HCT116 (cell line): ENCODE data around the gene TMEM81. TPM values are rescaled to one million over a fixed set of nuclear protein-coding genes. Genes with fewer than 3 reads are reported as not detected.

Experiments used
- ATAC-seq: fragments of 200-7000 bp; cut with Tn5 transposase; 2 replicates; pipeline ENCODE4 v1.9.1; 2020; ENCODE audit warnings: mild to moderate bottlenecking, moderate library complexity
- BruUV-seq: library from RNA; stranded (reverse); fragments of 400-500 nt; replicated peaks from 2 replicates; lab custom pipeline; 2021; lab: Mats Ljungman, UMichigan
- CTCF ChIA-PET: fragments of 300-600 bp; sonication (Branson Sonifier 250); formaldehyde crosslinking; loops from one replicate; lab custom pipeline; 2021; ENCODE audit warnings: antibody characterized with exemption; lab: Charles Lee
- POLR2A ChIA-PET: fragments of 300-600, 350-600 bp; sonication (Branson Sonifier 250); formaldehyde crosslinking; loops from one replicate; lab custom pipeline; 2021; ENCODE audit warnings: antibody characterized with exemption; lab: Charles Lee
- RAD21 ChIA-PET, 2 experiments: fragments of 300-600 bp; sonication (Branson Sonifier 250); formaldehyde crosslinking; loops; one replicate each; lab custom pipeline; 2023; ENCODE audit warnings: low total read pairs in 2 of 2; ENCODE audit not compliant: uncharacterized antibody in 2 of 2, unreplicated experiment in 2 of 2, low non-redundant PET in 1 of 2; lab: Charles Lee
- DNase-seq: peaks from one replicate; pipeline ENCODE4 v3.0.0-alpha.2; 2010; ENCODE audit warnings: low read depth, low spot score
- H2AFZ ChIP-seq: fragments of 200-600 bp; shearing (Covaris generic), sonication (generic); 2 replicates; pipeline ENCODE4 v1.6.1; 2017; ENCODE audit warnings: low read depth, mixed run types, mixed read lengths, antibody characterized with exemption, low read length; ENCODE audit not compliant: poor library complexity, severe bottlenecking
- H3K27ac ChIP-seq: 2 replicates; pipeline ENCODE4 v1.5.1; 2012; ENCODE audit warnings: low read depth, low read length
- H3K27me3 ChIP-seq: fragments of 200-600 bp; sonication (generic); 2 replicates; pipeline ENCODE4 v1.6.1; 2016; ENCODE audit warnings: mixed run types, low read length, mixed read lengths; ENCODE audit not compliant: insufficient read depth
- H3K36me3 ChIP-seq, 2 experiments: fragments of 200-500 bp in 1 of 2; fragments of 200-600 bp in 1 of 2; sonication (Bioruptor generic) in 1 of 2; sonication (generic) in 1 of 2; 2 replicates each; pipeline versions ENCODE4 v1.5.1 to v1.6.1; 2014 to 2016; ENCODE audit warnings: low read length in 2 of 2, inconsistent platforms in 1 of 2, mixed read lengths in 1 of 2, mixed run types in 1 of 2; ENCODE audit not compliant: insufficient read depth in 2 of 2, control insufficient read depth in 1 of 2
- H3K4me1 ChIP-seq, 2 experiments: fragments of 200-600 bp in 1 of 2; sonication (generic) in 1 of 2; 2 replicates each; pipeline versions ENCODE4 v1.5.1 to v1.6.1; 2012 to 2017; ENCODE audit warnings: low read length in 2 of 2, inconsistent platforms in 1 of 2, mild to moderate bottlenecking in 1 of 2, mixed read lengths in 1 of 2, mixed run types in 1 of 2, moderate library complexity in 1 of 2; ENCODE audit not compliant: insufficient read depth in 2 of 2, control insufficient read depth in 1 of 2
- H3K4me2 ChIP-seq: fragments of 200-600 bp; sonication (generic); 2 replicates; pipeline ENCODE4 v1.6.1; 2017; ENCODE audit warnings: mixed run types, low read length, mixed read lengths
- H3K4me3 ChIP-seq, 2 experiments: fragments of 200-600 bp in 1 of 2; sonication (generic) in 1 of 2; replicated peaks in 1 of 2; 2 replicates each; pipeline ENCODE4 v1.5.1; 2011 to 2016; ENCODE audit warnings: low read length in 2 of 2, control low read depth in 1 of 2, low read depth in 1 of 2, mild to moderate bottlenecking in 1 of 2, mixed read lengths in 1 of 2, mixed run types in 1 of 2
- H3K79me2 ChIP-seq: fragments of 200-600 bp; sonication (generic); 2 replicates; pipeline ENCODE4 v1.6.1; 2017; ENCODE audit warnings: mild to moderate bottlenecking, mixed run types, low read length, moderate library complexity, mixed read lengths; ENCODE audit not compliant: insufficient read depth
- H3K9ac ChIP-seq: fragments of 200-600 bp; sonication (generic); 2 replicates; pipeline ENCODE4 v1.6.1; 2016; ENCODE audit warnings: low read length, mixed read lengths
- H3K9me2 ChIP-seq: fragments of 200-600 bp; sonication (generic), shearing (Covaris generic); 2 replicates; pipeline ENCODE4 v1.6.1; 2017; ENCODE audit warnings: mixed run types, mild to moderate bottlenecking, moderate library complexity; ENCODE audit not compliant: insufficient read depth
- H3K9me3 ChIP-seq, 2 experiments: fragments of 200-500 bp in 1 of 2; fragments of 200-600 bp in 1 of 2; sonication (Bioruptor generic) in 1 of 2; sonication (generic) in 1 of 2; 2 replicates each; pipeline ENCODE4 v1.6.1; 2014 to 2017; ENCODE audit warnings: low read length in 2 of 2, mixed read lengths in 2 of 2, inconsistent platforms in 1 of 2, low read depth in 1 of 2, mild to moderate bottlenecking in 1 of 2, mixed run types in 1 of 2, moderate library complexity in 1 of 2; ENCODE audit not compliant: control insufficient read depth in 1 of 2, insufficient read depth in 1 of 2
- H4K20me1 ChIP-seq: fragments of 200-600 bp; sonication (generic), shearing (Covaris generic); 2 replicates; pipeline ENCODE4 v1.6.1; 2017; ENCODE audit warnings: mixed run types, mild to moderate bottlenecking, moderate library complexity; ENCODE audit not compliant: insufficient read depth
- ATF3 ChIP-seq: IDR thresholded peaks from 2 replicates; pipeline ENCODE4 v1.6.1; 2012
- CBX3 ChIP-seq: IDR thresholded peaks from 2 replicates; pipeline ENCODE4 v1.6.1; 2012; ENCODE audit warnings: low read depth
- CEBPB ChIP-seq: IDR thresholded peaks from 2 replicates; pipeline ENCODE4 v1.6.1; 2012; ENCODE audit warnings: low read depth
- EGR1 ChIP-seq: IDR thresholded peaks from 2 replicates; pipeline ENCODE4 v1.6.1; 2012; ENCODE audit warnings: low read depth
- RAD21 ChIP-seq: IDR thresholded peaks from 2 replicates; pipeline ENCODE4 v1.6.1; 2012; ENCODE audit warnings: low read depth, mild to moderate bottlenecking
- SRF ChIP-seq: IDR thresholded peaks from 2 replicates; pipeline ENCODE4 v1.6.1; 2012; ENCODE audit warnings: low read depth
- TCF7L2 ChIP-seq: IDR thresholded peaks from 2 replicates; pipeline ENCODE4 v1.7.0; 2011; ENCODE audit warnings: borderline replicate concordance, inconsistent platforms; ENCODE audit not compliant: insufficient read depth, insufficient read length; ENCODE audit errors: extremely low read depth
- ZFX ChIP-seq: fragments of 450-650 bp; IDR thresholded peaks from 2 replicates; pipeline ENCODE4 v1.6.1; 2017
- intact Hi-C: fragments of 100-400 bp; cut with micrococcal nuclease; formaldehyde crosslinking; loops from 2 replicates; pipeline ENCODE4 v1.10.0; 2022
- total RNA-seq: library from RNA; stranded (reverse); gene quantifications from one replicate; pipeline ENCODE4 v1.2.1, GENCODE V29; 2021; ENCODE audit not compliant: unreplicated experiment
- TF ChIP-seq, protein P1 (sequence below): IDR thresholded peaks from 2 replicates; pipeline ENCODE4 v1.6.1; 2011; ENCODE audit warnings: mild to moderate bottlenecking, low read length, moderate library complexity; ENCODE audit not compliant: insufficient replicate concordance; ENCODE audit errors: extremely low read depth
- TF ChIP-seq, protein P2 (sequence below): IDR thresholded peaks from 2 replicates; pipeline ENCODE4 v1.6.1; 2012; ENCODE audit warnings: low read depth

TMEM81 gene
- total RNA-seq, 1 experiment from 2014 or later, result 4.9 TPM

DNA sequence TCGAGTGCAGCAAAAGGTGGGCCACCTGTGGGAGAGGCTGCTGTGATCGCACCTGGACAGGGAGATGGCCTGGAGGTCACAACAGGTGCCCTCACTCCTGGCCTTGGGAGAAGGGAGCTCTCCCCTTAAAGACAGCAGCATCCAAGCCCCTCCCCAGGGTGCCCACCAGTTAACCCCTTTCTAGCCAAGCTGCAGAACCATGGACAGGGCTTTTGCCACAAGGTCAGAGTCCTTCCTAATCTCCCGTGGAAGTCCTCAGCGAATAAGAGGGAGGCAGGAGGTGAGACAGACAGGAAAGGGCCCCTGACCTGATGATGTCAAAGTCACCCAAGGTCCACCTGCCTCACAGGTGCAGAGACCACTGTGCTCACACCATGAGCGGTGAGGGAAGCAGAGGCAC lies 39.5 kb downstream of the TMEM81 start:
- Histone ChIP-seq H3K4me2 (no peak overlapping the region), H3K36me3 (no peaks in the 10 kb centered on the region), H3K4me1 (no peaks in the 10 kb centered on the region), H3K27me3 (peaks cover 36% of the 10 kb centered on the region; the same call in 1 of the 2 replicates), H3K4me3 (no peak overlapping the region), H4K20me1 (no peaks in the 10 kb centered on the region), H3K9ac (no peak overlapping the region), H3K9me2 (no peaks in the 10 kb centered on the region), H3K27ac (no peak overlapping the region), H3K9me3 (no peaks in the 10 kb centered on the region), H3K79me2 (no peaks in the 10 kb centered on the region), H2AFZ (no peak overlapping the region)
- POLR2A ChIA-PET, result no interaction called here
- intact Hi-C loops, result no loop called here
- CTCF ChIA-PET, result no interaction called here
- no peak for ATAC-seq
- no TSS peak for BruUV-seq
- no peak for DNase-seq
- RAD21 ChIA-PET, result no interaction called here
- TF ChIP-seq, protein P1, sequence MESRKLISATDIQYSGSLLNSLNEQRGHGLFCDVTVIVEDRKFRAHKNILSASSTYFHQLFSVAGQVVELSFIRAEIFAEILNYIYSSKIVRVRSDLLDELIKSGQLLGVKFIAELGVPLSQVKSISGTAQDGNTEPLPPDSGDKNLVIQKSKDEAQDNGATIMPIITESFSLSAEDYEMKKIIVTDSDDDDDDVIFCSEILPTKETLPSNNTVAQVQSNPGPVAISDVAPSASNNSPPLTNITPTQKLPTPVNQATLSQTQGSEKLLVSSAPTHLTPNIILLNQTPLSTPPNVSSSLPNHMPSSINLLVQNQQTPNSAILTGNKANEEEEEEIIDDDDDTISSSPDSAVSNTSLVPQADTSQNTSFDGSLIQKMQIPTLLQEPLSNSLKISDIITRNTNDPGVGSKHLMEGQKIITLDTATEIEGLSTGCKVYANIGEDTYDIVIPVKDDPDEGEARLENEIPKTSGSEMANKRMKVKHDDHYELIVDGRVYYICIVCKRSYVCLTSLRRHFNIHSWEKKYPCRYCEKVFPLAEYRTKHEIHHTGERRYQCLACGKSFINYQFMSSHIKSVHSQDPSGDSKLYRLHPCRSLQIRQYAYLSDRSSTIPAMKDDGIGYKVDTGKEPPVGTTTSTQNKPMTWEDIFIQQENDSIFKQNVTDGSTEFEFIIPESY, result no peak
- TF ChIP-seq, protein P2, sequence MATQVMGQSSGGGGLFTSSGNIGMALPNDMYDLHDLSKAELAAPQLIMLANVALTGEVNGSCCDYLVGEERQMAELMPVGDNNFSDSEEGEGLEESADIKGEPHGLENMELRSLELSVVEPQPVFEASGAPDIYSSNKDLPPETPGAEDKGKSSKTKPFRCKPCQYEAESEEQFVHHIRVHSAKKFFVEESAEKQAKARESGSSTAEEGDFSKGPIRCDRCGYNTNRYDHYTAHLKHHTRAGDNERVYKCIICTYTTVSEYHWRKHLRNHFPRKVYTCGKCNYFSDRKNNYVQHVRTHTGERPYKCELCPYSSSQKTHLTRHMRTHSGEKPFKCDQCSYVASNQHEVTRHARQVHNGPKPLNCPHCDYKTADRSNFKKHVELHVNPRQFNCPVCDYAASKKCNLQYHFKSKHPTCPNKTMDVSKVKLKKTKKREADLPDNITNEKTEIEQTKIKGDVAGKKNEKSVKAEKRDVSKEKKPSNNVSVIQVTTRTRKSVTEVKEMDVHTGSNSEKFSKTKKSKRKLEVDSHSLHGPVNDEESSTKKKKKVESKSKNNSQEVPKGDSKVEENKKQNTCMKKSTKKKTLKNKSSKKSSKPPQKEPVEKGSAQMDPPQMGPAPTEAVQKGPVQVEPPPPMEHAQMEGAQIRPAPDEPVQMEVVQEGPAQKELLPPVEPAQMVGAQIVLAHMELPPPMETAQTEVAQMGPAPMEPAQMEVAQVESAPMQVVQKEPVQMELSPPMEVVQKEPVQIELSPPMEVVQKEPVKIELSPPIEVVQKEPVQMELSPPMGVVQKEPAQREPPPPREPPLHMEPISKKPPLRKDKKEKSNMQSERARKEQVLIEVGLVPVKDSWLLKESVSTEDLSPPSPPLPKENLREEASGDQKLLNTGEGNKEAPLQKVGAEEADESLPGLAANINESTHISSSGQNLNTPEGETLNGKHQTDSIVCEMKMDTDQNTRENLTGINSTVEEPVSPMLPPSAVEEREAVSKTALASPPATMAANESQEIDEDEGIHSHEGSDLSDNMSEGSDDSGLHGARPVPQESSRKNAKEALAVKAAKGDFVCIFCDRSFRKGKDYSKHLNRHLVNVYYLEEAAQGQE, result peak; percentile 40

- intact Hi-C loops, result no loop called here
- H3K27ac ChIP-seq, result no peak overlapping the region
- H4K20me1 ChIP-seq, result no peaks in the 10 kb centered on the region
- H3K4me2 ChIP-seq, result no peak overlapping the region
- no peak for DNase-seq
- ATAC-seq, result no peak
- ChIA-PET CTCF (no interaction called here), POLR2A (no interaction called here), RAD21 (no interaction called here)
- no peaks in the 10 kb centered on the region for H3K9me3 ChIP-seq
- H3K9me2 ChIP-seq, result no peaks in the 10 kb centered on the region
- no peak overlapping the region for H2AFZ ChIP-seq
- no peaks in the 10 kb centered on the region for H3K79me2 ChIP-seq
- BruUV-seq, result no TSS peak
- no peaks in the 10 kb centered on the region for H3K4me1 ChIP-seq
- H3K9ac ChIP-seq, result no peak overlapping the region
- no peaks in the 10 kb centered on the region for H3K36me3 ChIP-seq
- H3K27me3 ChIP-seq, result peaks cover 36% of the 10 kb centered on the region; the same call in 1 of the 2 replicates
- H3K4me3 ChIP-seq, result no peak overlapping the region
- TF ChIP-seq EGR1, result no peak
- TF ChIP-seq RAD21, result no peak
- TF ChIP-seq ZFX, result no peak
- no peak for TF ChIP-seq ATF3
- TF ChIP-seq CBX3, result no peak
- TF ChIP-seq, protein P2, result no peak
- TF ChIP-seq TCF7L2, result no peak
- TF ChIP-seq CEBPB, result no peak
- no peak for TF ChIP-seq SRF
Observed at GRCh38 chr1:205043866-205044265, 40.4 kb downstream of the TMEM81 start.
